Caco-2 (cell line): Measurements from ENCODE around the gene SYT6. TPM values are rescaled to one million over a fixed set of nuclear protein-coding genes. Genes with fewer than 3 reads are reported as not detected.

ENCODE experiments used
- BruUV-seq: library from RNA; stranded (reverse); fragments of 400-500 nt; replicated peaks from 2 replicates; lab custom pipeline; 2021; lab: Mats Ljungman, UMichigan
- CTCF ChIA-PET: fragments of 300-600 bp; sonication (Branson Sonifier 250); formaldehyde crosslinking; loops from one replicate; lab custom pipeline; 2022; ENCODE audit warnings: antibody characterized with exemption; lab: Charles Lee
- POLR2A ChIA-PET: fragments of 300-600 bp; sonication (Branson Sonifier 250); formaldehyde crosslinking; loops from one replicate; lab custom pipeline; 2022; ENCODE audit warnings: antibody characterized with exemption; lab: Charles Lee
- DNase-seq, 2 experiments: peaks; one replicate each; pipeline versions ENCODE4 v3.0.0 to v3.0.0-alpha.2; 2020 to 2022
- H3K27me3 ChIP-seq: replicated peaks from 2 replicates; pipeline ENCODE4 v1.6.0; 2011; ENCODE audit warnings: low read length; ENCODE audit not compliant: control insufficient read depth, insufficient read depth
- H3K36me3 ChIP-seq: 2 replicates; pipeline ENCODE4 v1.5.1; 2011; ENCODE audit warnings: low read length; ENCODE audit not compliant: control insufficient read depth, insufficient read depth
- H3K4me1 ChIP-seq: fragments of 250-450 bp; sonication (Bioruptor Pico); 2 replicates; pipeline ENCODE4 v1.5.1; 2020; ENCODE audit warnings: mild to moderate bottlenecking
- H3K4me3 ChIP-seq: 2 replicates; pipeline ENCODE4 v1.5.1; 2011; ENCODE audit warnings: low read depth, mild to moderate bottlenecking, control low read depth, low read length
- H3K9me3 ChIP-seq: fragments of 250-450 bp; sonication (Bioruptor Pico); 2 replicates; pipeline ENCODE4 v1.5.1; 2020; ENCODE audit warnings: mild to moderate bottlenecking, moderate library complexity
- H3K27ac Mint-ChIP-seq: one replicate; pipeline ENCODE4 v1.8.0; 2022; ENCODE audit warnings: mixed read lengths; ENCODE audit not compliant: unreplicated experiment
- H3K27me3 Mint-ChIP-seq: one replicate; pipeline ENCODE4 v1.8.0; 2022; ENCODE audit warnings: mixed read lengths; ENCODE audit not compliant: insufficient read depth, unreplicated experiment
- H3K36me3 Mint-ChIP-seq: one replicate; pipeline ENCODE4 v1.8.0; 2022; ENCODE audit warnings: mild to moderate bottlenecking, mixed read lengths; ENCODE audit not compliant: insufficient read depth, unreplicated experiment
- H3K4me1 Mint-ChIP-seq: one replicate; pipeline ENCODE4 v1.8.0; 2022; ENCODE audit warnings: low read depth, mixed read lengths; ENCODE audit not compliant: unreplicated experiment
- H3K4me3 Mint-ChIP-seq: one replicate; pipeline ENCODE4 v1.8.0; 2022; ENCODE audit warnings: mild to moderate bottlenecking, moderate library complexity, mixed read lengths; ENCODE audit not compliant: unreplicated experiment
- H3K9me3 Mint-ChIP-seq: one replicate; pipeline ENCODE4 v1.8.0; 2022; ENCODE audit warnings: mixed read lengths; ENCODE audit not compliant: unreplicated experiment
- CTCF ChIP-seq, 2 experiments: fragments of 200-600 bp in 1 of 2; IDR thresholded peaks; 1 replicate in 1 of 2; 2 replicates in 1 of 2; pipeline versions ENCODE4 v1.5.1 to v1.8.0; 2011 to 2022; ENCODE audit warnings: antibody characterized with exemption in 1 of 2, control low read depth in 1 of 2, inconsistent platforms in 1 of 2, low read depth in 1 of 2, low read length in 1 of 2, mild to moderate bottlenecking in 1 of 2, moderate library complexity in 1 of 2; ENCODE audit not compliant: insufficient read depth in 1 of 2, severe bottlenecking in 1 of 2, unreplicated experiment in 1 of 2
- intact Hi-C: fragments of 100-400 bp; cut with micrococcal nuclease; formaldehyde crosslinking; loops from one replicate; pipeline ENCODE4 v1.10.0; 2022; ENCODE audit not compliant: unreplicated experiment
- total RNA-seq: library from RNA; stranded (reverse); gene quantifications from 2 replicates; pipeline ENCODE4 v1.2.3, GENCODE V29; 2022

Gene SYT6
- total RNA-seq, 1 experiment from 2014 or later = 0.32 TPM

GRCh38 chr1:114130213-114130612, 23.5 kb downstream of the SYT6 start:
- H3K4me1 ChIP-seq = peaks cover 9% of the 10 kb centered on the region; the same call in 1 of the 2 replicates
- no peaks in the 10 kb centered on the region for H3K36me3 Mint-ChIP-seq
- intact Hi-C loops = no loop called here
- POLR2A ChIA-PET = no interaction called here
- H3K27me3 Mint-ChIP-seq = peaks cover 6% of the 10 kb centered on the region
- no peaks in the 10 kb centered on the region for H3K36me3 ChIP-seq
- DNase-seq = no peak
- no TSS peak for BruUV-seq
- no peaks in the 10 kb centered on the region for H3K9me3 Mint-ChIP-seq
- H3K4me1 Mint-ChIP-seq = no peaks in the 10 kb centered on the region
- H3K27me3 ChIP-seq = no peaks in the 10 kb centered on the region
- H3K4me3 ChIP-seq = no peak overlapping the region
- H3K27ac Mint-ChIP-seq = no peak overlapping the region
- no peaks in the 10 kb centered on the region for H3K9me3 ChIP-seq
- TF ChIP-seq CTCF (IDR thresholded peaks at IDR 0.05; ENCODE audit: insufficient read depth in 1 of 2, low read depth in 1 of 2, low read length in 1 of 2, severe bottlenecking in 1 of 2, unreplicated experiment in 1 of 2) = no peak
- H3K4me3 Mint-ChIP-seq = no peak overlapping the region
- CTCF ChIA-PET = interaction anchor here (0.6 kb wide), 1 partner anchor 17 kb away, joined by 4 read pairs; no protein-coding TSS in a partner anchor

- no peaks in the 10 kb centered on the region for H3K27me3 ChIP-seq
- no TSS peak for BruUV-seq
- CTCF ChIA-PET = no interaction called here
- Mint-ChIP-seq H3K4me3 (no peak overlapping the region), H3K27me3 (peaks cover 6% of the 10 kb centered on the region), H3K9me3 (no peaks in the 10 kb centered on the region), H3K4me1 (no peaks in the 10 kb centered on the region), H3K27ac (no peak overlapping the region), H3K36me3 (no peaks in the 10 kb centered on the region)
- no peak for DNase-seq
- H3K4me3 ChIP-seq = no peak overlapping the region
- H3K36me3 ChIP-seq = no peaks in the 10 kb centered on the region
- H3K9me3 ChIP-seq = no peaks in the 10 kb centered on the region
- intact Hi-C loops = no loop called here
- TF ChIP-seq CTCF (IDR thresholded peaks at IDR 0.05; ENCODE audit: insufficient read depth in 1 of 2, low read depth in 1 of 2, low read length in 1 of 2, severe bottlenecking in 1 of 2, unreplicated experiment in 1 of 2) = no peak
- H3K4me1 ChIP-seq = no peaks in the 10 kb centered on the region
- POLR2A ChIA-PET = no interaction called here
Measured at GRCh38 chr1:114128293-114128692, 25.4 kb downstream of the SYT6 start.

- DNase-seq = no peak
- peaks cover 6% of the 10 kb centered on the region for H3K27me3 Mint-ChIP-seq
- H3K27me3 ChIP-seq = no peaks in the 10 kb centered on the region
- H3K4me1 ChIP-seq = no peaks in the 10 kb centered on the region
- ChIA-PET POLR2A (interaction anchor here (0.6 kb wide), 1 partner anchor 178 kb away, joined by 3 read pairs; no protein-coding TSS in a partner anchor), CTCF (no interaction called here)
- no peak overlapping the region for H3K4me3 Mint-ChIP-seq
- H3K9me3 Mint-ChIP-seq = no peaks in the 10 kb centered on the region
- no peak overlapping the region for H3K27ac Mint-ChIP-seq
- H3K9me3 ChIP-seq = no peaks in the 10 kb centered on the region
- no peaks in the 10 kb centered on the region for H3K36me3 ChIP-seq
- TF ChIP-seq CTCF (IDR thresholded peaks at IDR 0.05; ENCODE audit: insufficient read depth in 1 of 2, low read depth in 1 of 2, low read length in 1 of 2, severe bottlenecking in 1 of 2, unreplicated experiment in 1 of 2) = no peak
- no TSS peak for BruUV-seq
- H3K4me1 Mint-ChIP-seq = no peaks in the 10 kb centered on the region
- intact Hi-C loops = no loop called here
- no peak overlapping the region for H3K4me3 ChIP-seq
- H3K36me3 Mint-ChIP-seq = no peaks in the 10 kb centered on the region
Measured at GRCh38 chr1:114126261-114127095, 27.2 kb downstream of the SYT6 start.
